Breast epithelium (tissue), 4 donors: ENCODE measurements around the gene SLC2A11. TPM values are rescaled to one million over a fixed set of nuclear protein-coding genes. Genes with fewer than 3 reads are reported as not detected.
"Not testable (repeated sequence)": the region's sequence is repeated elsewhere in the genome, so short reads cannot be mapped to it uniquely, and the experiment has no call there.

Source experiments
- DNase-seq, 2 donors: peaks; one replicate each; pipeline ENCODE4 v3.0.0-alpha.2; 2019; ENCODE audit warnings: low spot score in 2 of 2
- H3K27ac ChIP-seq, 2 donors: fragments of 200-600 bp; sonication (generic) in 1 of 2; one replicate each; pipeline ENCODE4 v1.5.1; 2016 to 2019; ENCODE audit warnings: mild to moderate bottlenecking in 1 of 2
- H3K27me3 ChIP-seq, 2 donors: fragments of 200-600 bp; sonication (generic) in 1 of 2; one replicate each; pipeline versions ENCODE4 v1.5.1 to v1.6.0; 2017 to 2019; ENCODE audit warnings: control low read depth in 1 of 2, mild to moderate bottlenecking in 1 of 2
- H3K36me3 ChIP-seq: fragments of 200-600 bp; one replicate; pipeline ENCODE4 v1.5.1; 2019
- H3K4me1 ChIP-seq, 2 donors: fragments of 200-600 bp; sonication (generic); one replicate each; pipeline ENCODE4 v1.5.1; 2016 to 2019; ENCODE audit warnings: control low read depth in 1 of 2
- H3K4me3 ChIP-seq, 3 donors: fragments of 200-600 bp; sonication (generic); 1 replicate in 2 of 3; 2 replicates in 1 of 3; pipeline ENCODE4 v1.5.1; 2016 to 2019; ENCODE audit warnings: mild to moderate bottlenecking in 3 of 3, moderate library complexity in 2 of 3
- H3K9me3 ChIP-seq, 2 donors: fragments of 200-600 bp; sonication (generic) in 1 of 2; one replicate each; pipeline ENCODE4 v1.5.1; 2016 to 2019; ENCODE audit warnings: control low read depth in 1 of 2
- POLR2A ChIP-seq: fragments of 450-650 bp; IDR thresholded peaks from one replicate; pipeline ENCODE4 v1.6.1; 2016; ENCODE audit warnings: antibody characterized with exemption, mild to moderate bottlenecking, moderate library complexity
- POLR2AphosphoS5 ChIP-seq, 3 donors: sonication (generic); formaldehyde crosslinking; IDR thresholded peaks; one replicate each; pipeline ENCODE4 v1.6.1; 2017; ENCODE audit warnings: antibody characterized with exemption in 3 of 3
- intact Hi-C: fragments of 100-400 bp; cut with DNase I; formaldehyde crosslinking; loops from one replicate; pipeline ENCODE4 v1.15.1; 2023; ENCODE audit warnings: low total_unique reads
- total RNA-seq, 3 donors: library from RNA; depleted of rRNA; stranded (reverse); fragments of >200 nt; gene quantifications; one replicate each; pipeline ENCODE4 v1.1.0, GENCODE V29; 2016
- TF ChIP-seq, protein P1 (sequence below), 3 donors: fragments of 450-650 bp; IDR thresholded peaks; one replicate each; pipeline ENCODE4 v1.5.1; 2016 to 2017; ENCODE audit warnings: antibody characterized with exemption in 3 of 3, mild to moderate bottlenecking in 3 of 3, moderate library complexity in 3 of 3

Gene SLC2A11
- total RNA-seq, 3 donors from 2014 or later, result 10.2 to 17.0 (median 13.1) TPM

DNA sequence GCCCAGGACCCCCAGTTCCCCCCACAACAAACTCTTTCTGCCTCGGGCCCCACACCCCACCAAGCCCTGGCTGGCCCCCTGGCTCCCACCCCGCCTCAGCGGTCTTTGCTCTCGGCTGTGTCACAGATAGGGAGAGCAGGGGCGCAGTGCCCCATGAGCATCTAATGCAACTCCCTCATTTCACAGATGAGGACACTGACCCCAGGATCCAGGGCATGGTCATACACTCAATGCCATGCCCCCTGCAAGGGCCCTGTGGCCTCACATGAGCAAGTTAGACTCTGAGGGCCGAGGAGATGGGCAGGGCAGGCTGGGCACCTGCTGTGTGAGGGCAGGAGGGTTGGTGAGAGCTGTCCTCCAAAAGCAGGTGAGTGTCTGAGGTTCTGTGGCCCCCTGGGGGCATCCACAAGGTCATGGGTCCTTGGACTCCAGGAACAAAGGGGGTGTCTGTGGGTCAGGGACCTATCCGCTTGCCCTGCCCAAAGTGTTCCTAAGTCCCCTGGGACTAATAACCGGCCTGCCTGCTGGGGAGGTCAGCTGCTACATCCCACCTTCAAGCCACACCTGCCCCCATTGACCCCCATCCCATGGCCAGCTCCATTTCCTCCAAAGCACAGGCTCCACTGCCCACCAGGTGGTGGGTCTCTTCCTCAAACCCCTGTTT, 39.0 kb downstream of the SLC2A11 start:
- H3K27ac ChIP-seq, result peak overlapping the region; percentile 98 to 99
- no peak for DNase-seq
- intact Hi-C loops, result no loop called here
- H3K4me1 ChIP-seq, result no peaks in the 10 kb centered on the region
- no peaks in the 10 kb centered on the region for H3K36me3 ChIP-seq
- H3K27me3 ChIP-seq, result no peaks in the 10 kb centered on the region
- TF ChIP-seq POLR2AphosphoS5 (IDR thresholded peaks at IDR 0.05) (no peak), POLR2A (no peak)
- TF ChIP-seq, protein P1, sequence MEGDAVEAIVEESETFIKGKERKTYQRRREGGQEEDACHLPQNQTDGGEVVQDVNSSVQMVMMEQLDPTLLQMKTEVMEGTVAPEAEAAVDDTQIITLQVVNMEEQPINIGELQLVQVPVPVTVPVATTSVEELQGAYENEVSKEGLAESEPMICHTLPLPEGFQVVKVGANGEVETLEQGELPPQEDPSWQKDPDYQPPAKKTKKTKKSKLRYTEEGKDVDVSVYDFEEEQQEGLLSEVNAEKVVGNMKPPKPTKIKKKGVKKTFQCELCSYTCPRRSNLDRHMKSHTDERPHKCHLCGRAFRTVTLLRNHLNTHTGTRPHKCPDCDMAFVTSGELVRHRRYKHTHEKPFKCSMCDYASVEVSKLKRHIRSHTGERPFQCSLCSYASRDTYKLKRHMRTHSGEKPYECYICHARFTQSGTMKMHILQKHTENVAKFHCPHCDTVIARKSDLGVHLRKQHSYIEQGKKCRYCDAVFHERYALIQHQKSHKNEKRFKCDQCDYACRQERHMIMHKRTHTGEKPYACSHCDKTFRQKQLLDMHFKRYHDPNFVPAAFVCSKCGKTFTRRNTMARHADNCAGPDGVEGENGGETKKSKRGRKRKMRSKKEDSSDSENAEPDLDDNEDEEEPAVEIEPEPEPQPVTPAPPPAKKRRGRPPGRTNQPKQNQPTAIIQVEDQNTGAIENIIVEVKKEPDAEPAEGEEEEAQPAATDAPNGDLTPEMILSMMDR (IDR thresholded peaks at IDR 0.05), result no peak
- H3K9me3 ChIP-seq, result no peaks in the 10 kb centered on the region
- peak overlapping the region in 1 of 3 donors; percentile 88 for H3K4me3 ChIP-seq

DNA sequence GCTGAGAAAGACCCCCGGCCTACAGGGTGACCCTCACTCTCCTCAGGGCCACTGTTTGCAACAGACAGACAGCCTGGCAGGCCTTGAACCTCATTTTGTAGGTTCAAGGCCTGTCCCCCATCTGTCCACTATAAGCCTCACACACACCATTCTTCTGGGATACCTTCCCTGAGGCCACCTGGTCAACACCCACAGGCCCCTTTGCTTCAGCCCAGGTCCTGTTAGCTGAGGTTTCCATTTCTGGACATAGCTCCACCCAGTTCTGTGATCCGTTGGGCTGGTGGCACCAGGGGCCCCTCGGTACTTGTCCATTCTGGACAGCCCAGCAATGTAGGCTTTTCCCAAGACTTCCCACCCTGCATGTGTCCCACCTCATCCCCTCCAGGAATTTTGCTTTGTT, 39.6 kb downstream of the SLC2A11 start:
- Histone ChIP-seq H3K4me3 (no peak overlapping the region), H3K9me3 (no peaks in the 10 kb centered on the region), H3K36me3 (no peaks in the 10 kb centered on the region), H3K4me1 (no peaks in the 10 kb centered on the region), H3K27me3 (no peaks in the 10 kb centered on the region), H3K27ac (no peak overlapping the region)
- intact Hi-C loops, result no loop called here
- TF ChIP-seq POLR2AphosphoS5 (IDR thresholded peaks at IDR 0.05) (no peak), POLR2A (no peak)
- TF ChIP-seq, protein P1 (IDR thresholded peaks at IDR 0.05), result no peak
- no peak for DNase-seq

DNA sequence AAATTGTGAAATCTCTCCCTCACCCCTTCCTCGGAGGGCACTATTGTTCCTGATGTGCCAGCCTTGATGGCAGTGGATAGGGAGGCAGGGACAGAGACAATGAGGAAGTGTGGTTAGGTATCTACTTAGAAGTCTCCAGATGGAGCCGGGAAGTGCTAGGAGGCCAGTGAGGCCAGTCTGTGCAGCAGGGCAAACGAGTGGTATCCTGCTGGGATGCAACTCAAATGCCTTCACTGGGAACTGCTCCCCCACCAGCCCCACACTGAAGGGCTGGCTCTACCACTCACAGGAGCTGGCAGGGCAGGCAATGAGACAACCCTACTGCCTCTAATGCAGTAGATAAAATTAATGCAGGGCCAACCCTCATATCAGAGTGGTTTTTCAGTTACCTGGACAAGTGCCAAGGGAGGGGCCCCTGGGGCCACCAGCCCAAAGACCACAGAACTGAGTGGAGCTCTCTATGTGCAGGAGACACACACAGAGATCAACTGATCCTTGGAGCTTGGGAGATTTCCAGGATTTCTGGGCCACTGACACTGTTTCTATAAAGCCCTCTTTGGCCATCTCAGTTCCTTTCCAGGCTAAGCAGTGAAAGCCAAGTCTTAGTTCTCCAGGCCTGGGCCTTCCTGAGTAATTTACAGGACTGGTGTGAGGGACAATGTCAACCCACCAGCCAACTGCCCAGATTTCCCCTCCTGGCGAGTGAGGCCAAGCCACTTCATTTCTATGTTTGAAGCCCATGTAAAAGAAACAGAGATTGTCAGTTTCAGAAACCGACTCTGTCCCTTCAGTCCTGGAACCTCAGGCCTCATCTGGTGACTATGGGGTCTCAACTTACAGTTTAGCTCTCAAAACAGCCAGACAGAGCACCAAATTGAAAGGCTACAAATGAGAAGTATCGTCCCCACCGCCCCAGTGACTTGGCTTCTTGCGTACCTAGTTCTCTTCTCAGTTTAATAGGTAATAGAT, 40.6 kb downstream of the SLC2A11 start:
- no peak for DNase-seq
- no peaks in the 10 kb centered on the region for H3K36me3 ChIP-seq
- peak overlapping the region in 1 of 2 donors; percentile 9 for H3K27ac ChIP-seq
- no peak for TF ChIP-seq POLR2AphosphoS5 (IDR thresholded peaks at IDR 0.05)
- TF ChIP-seq, protein P1 (IDR thresholded peaks at IDR 0.05), result no peak
- TF ChIP-seq POLR2A, result no peak
- H3K9me3 ChIP-seq, result no peaks in the 10 kb centered on the region
- no peaks in the 10 kb centered on the region for H3K4me1 ChIP-seq
- intact Hi-C loops, result no loop called here
- no peaks in the 10 kb centered on the region for H3K27me3 ChIP-seq
- no peak overlapping the region for H3K4me3 ChIP-seq

DNA sequence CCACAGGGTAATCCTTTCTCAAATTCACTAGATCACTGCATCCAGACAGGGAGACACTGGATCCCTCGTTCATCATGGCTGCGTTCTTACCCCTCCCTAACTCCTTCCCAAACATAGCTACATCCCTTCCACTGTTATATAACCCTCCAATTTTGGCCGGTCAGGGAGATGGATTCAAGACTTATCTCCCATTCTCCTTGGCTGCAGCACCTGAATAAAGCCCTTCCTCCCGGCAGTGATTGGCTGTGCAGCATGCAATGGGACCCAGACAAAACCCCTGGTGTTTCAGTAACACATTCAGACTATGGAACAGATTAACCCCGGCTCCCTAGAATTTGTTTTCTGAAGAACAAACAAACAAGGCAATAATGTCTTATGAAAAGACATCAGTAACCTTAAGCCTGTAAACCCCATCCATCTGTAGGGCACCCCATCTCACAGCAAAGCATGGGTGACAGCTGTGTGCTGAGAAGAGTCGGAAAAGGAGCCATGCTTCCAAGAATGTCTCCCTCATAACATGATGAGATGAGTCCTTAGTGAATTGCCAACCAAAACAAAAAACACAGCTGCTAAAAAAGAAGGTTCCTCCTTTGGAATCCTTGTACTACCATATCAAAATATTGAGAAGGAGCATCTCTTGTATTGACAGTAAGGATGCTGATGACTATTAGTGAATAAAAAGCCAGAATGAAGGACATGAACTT, 41.5 kb downstream of the SLC2A11 start:
- no peak overlapping the region for H3K4me3 ChIP-seq
- H3K4me1 ChIP-seq, result no peaks in the 10 kb centered on the region
- no peak for DNase-seq
- H3K27ac ChIP-seq, result no peak overlapping the region
- intact Hi-C loops, result no loop called here
- H3K27me3 ChIP-seq, result no peaks in the 10 kb centered on the region
- no peaks in the 10 kb centered on the region for H3K36me3 ChIP-seq
- no peaks in the 10 kb centered on the region for H3K9me3 ChIP-seq
- TF ChIP-seq POLR2A, result no peak
- TF ChIP-seq, protein P1 (IDR thresholded peaks at IDR 0.05), result no peak
- no peak for TF ChIP-seq POLR2AphosphoS5 (IDR thresholded peaks at IDR 0.05)

DNA sequence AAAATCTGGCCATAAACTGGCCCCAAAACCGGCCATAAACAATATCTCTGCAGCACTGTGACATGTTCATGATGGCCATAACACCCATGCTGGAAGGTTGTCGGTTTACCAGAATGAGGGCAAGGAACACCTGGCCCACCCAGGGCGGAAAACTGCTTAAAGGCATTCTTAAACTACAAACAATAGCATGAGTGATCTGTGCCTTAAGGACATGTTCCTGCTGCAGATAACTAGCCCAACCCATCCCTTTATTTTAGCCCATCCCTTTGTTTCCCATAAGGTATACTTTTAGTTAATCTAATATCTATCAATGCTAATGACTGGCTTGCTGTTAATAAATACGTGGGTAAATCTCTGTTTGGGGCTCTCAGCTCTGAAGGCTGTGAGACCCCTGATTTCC, 42.6 kb downstream of the SLC2A11 start:
- H3K27me3 ChIP-seq, H3K9me3 ChIP-seq, H3K36me3 ChIP-seq, H3K4me3 ChIP-seq, H3K27ac ChIP-seq, DNase-seq, H3K4me1 ChIP-seq, intact Hi-C loops: not testable (repeated sequence)
